ENCODE results near the gene MTURN.

- TF ChIP-seq CBX3 (IDR thresholded peaks at IDR 0.05; ENCODE audit: borderline replicate concordance, low read depth) = no peak
- TF ChIP-seq MAX (IDR thresholded peaks at IDR 0.05; ENCODE audit: low read depth, low read length) = no peak
- no peak for TF ChIP-seq CREM (IDR thresholded peaks at IDR 0.05; ENCODE audit: low read depth)
- TF ChIP-seq JUND (IDR thresholded peaks at IDR 0.05; ENCODE audit: low read depth, low read length) = no peak
- no peak for TF ChIP-seq POLR2A (IDR thresholded peaks at IDR 0.05; ENCODE audit: low read depth, low read length)
- TF ChIP-seq GABPA (IDR thresholded peaks at IDR 0.05; ENCODE audit: low read depth) = no peak
These were observed 51.9 kb downstream of the MTURN start for GRCh38 chr7:30186725-30187124.

Data from GM12878 (cell line).